Measurements from ENCODE around the gene CDC42EP4.
A peak's percentile ranks its signal among the peaks of the same experiment; 100 is the strongest.
"Not testable (repeated sequence)": the region's sequence is repeated elsewhere in the genome, so short reads cannot be mapped to it uniquely, and the experiment has no call there.

CDC42EP4 gene

DNA sequence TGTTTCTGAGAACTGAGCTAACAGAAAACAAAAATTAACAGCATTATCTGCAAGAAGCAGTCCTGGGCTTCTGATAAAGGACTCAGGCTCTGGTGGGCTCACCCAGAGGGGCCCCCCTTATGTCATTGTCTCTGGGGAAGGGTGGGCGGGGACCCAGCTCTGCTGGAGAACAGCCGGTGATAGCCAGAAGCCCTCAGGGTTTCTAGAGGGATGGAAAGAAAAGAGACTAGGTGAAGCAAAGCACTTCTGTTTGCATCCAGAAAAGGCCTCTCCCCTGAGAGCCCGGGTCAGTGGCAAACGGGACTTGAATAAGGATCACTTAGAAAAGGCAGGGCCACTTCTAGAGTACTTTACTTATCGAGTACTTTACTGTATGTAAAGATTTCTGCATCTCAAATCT lies 7.0 kb upstream of the CDC42EP4 start:
- no peak for ATAC-seq

DNA sequence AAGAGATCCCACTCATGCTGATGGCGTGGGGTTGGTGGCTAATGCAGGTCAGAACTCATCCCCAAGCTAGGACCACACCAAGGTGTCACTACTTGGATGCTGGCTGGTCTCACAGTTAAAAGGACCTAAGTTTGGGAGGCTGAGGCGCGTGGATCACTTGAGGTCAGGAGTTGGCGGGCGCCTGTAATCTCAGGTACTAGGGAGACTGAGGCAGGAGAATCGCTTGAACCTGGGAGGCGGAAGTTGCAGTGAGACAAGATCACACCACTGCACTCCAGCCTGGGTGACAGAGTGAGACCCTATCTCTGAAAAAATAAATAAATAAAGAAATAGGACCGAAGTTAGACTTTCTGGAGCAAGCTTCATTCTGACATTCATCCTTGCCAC lies 6.6 kb upstream of the CDC42EP4 start:
- no peak for ATAC-seq

DNA sequence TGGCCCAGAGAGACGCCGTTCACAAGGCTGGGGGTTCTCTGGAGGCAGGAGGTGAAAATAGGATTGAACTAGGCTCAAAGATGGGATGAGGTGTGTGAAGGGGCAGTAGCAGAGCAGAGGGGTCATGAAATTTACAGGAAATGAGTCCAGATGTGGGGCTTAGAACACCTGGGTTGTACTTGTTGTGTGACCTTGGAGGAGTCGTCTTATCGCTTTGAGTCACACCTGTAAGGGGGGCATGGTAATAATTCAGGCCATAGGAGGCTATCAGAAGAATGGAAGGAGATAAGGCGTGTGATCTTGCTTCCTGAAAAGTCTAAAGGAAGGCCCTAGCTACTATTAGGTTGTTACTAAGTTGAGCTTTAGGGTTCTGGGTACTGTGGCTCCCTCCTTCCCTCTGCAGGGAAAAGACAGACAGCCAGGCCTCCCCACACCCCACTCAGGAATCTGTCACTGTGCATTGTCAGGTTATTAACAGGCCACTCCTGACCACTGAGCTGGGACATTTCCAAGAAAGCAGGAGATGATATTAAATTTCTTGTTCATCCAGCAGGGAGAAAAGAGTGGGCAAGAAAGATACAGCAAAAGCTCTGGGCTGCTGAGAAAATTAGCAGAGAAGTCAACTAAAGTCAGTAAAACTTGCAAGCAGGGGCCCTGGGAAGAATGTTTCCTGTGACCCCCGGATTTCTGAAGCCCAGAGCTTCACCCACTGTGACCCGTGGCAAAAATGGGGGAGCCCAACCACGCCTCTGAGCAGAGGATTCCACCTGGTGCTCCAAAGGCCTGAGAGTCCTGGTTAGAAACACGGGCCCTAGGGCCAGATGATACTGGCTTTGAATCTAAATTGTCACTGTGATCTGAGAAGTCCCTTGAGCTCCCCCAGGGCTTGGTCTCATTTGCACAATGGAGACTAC lies 6.0 kb upstream of the CDC42EP4 start:
- ATAC-seq, result no peak

DNA sequence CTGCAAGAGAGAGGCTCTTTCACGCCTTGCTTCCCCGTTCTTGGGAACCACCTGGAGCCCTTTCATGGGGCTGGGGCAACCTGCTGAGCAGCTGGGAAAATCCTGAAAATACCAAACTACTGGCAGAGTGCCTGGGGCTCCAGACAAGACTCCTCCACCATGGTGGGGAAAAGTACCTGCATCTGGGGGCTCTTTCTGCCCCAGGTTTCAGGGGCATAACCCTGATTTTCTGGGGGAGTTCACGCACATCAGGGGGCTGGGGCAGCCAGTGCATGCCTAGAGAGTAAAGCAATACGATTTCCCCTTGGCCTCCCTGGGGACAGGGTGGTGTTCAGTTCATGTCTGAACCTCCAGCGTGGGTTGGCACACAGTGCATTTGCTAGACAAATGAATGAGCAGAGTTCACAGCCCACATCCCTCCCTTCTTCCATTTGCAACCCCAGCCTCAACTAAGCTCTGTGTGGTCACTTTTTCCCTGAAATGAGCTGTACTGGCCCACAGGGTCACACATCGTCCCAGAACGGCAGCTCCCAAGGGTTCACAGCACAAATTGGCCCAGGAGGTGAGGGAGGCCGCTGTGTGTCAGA lies 5.2 kb upstream of the CDC42EP4 start:
- peak in 1 of 2 donors; percentile 44 for ATAC-seq

DNA sequence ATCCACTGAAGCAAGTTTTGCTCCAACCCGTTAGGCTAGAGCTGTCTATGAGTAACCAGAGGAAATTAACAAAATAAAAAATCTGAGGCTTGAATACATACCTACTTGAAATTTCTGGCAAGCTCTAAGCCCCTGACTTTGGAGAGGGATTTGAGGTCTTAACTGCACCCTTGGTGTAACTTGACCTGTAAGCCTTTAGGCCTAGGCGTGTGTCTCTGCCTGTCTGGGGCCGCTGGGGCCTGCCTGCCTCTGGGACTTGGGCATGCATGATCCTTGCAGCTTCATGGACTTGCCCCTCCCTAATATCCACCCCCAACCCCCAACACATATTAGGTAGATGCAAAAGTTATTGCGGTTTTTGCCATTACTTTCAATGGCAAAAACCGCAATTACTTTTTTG lies 3.7 kb upstream of the CDC42EP4 start:
- ATAC-seq, result no peak

DNA sequence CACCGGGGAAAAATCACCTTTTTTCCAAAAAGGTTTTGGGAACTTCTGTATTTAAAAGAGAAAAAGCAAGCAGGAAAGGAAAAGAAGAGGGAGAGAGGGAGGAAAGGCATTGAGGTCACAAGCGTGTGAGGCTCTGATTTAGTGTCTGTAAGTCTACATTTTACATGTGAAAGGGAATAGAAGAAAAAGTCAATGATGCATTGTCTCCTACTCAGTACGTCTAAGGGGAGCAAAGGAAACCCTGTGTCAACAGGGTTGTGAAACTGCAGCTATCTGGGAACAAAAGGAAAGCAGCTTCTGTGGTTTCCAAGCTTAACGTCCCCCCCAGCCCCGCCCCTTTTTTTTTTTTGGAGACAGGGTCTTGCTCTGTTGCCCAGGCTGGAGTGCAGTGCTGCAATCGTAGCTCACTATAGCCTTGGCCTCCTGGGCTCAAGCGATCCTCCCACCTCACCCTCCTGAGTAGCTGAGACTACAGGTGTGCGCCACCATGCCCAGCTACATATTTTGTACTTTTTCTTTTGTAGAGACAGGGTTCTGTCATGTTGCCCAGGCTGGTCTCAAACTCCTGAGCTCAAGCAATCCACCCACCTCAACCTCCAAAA lies 1.8 kb upstream of the CDC42EP4 start:
- no peak for ATAC-seq

DNA sequence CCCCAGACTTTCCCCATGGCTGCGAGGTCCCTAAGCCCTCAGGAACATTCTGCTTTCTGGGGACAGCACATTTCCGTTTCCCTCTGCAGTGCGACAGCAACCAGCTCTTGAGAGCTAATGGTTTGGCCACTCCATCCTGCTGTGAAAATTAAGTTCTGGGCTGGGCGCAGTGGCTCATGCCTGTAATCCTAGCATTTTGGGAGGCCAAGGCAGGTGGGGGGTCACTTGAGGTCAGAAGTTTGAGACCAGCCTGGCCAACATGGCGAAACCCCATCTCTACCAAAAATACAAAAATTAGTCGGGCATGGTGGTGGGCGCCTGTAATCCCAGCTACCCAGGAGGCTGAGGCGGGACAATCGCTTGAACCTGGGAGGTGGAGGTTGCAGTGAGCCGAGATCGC lies 1.1 kb upstream of the CDC42EP4 start:
- ATAC-seq, result not testable (repeated sequence)

DNA sequence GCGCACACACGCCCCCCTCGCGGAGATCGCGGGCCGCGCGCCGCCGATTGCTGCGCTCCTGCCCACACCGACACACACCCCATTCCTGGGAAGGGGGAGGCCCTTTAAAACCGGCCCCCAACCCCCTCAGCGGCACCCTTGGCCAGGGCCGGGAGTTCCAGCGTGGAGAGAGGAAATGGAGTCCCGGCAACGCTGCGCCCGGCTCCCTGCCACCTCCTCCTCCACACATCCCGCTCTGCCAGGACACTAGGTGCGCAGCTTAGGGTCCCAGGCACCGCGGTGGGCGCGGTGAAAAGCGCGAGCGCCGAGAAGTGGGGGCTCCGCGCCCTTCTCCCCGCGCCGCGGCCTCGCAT lies 397 bp downstream of the CDC42EP4 start:
- no peak for ATAC-seq

DNA sequence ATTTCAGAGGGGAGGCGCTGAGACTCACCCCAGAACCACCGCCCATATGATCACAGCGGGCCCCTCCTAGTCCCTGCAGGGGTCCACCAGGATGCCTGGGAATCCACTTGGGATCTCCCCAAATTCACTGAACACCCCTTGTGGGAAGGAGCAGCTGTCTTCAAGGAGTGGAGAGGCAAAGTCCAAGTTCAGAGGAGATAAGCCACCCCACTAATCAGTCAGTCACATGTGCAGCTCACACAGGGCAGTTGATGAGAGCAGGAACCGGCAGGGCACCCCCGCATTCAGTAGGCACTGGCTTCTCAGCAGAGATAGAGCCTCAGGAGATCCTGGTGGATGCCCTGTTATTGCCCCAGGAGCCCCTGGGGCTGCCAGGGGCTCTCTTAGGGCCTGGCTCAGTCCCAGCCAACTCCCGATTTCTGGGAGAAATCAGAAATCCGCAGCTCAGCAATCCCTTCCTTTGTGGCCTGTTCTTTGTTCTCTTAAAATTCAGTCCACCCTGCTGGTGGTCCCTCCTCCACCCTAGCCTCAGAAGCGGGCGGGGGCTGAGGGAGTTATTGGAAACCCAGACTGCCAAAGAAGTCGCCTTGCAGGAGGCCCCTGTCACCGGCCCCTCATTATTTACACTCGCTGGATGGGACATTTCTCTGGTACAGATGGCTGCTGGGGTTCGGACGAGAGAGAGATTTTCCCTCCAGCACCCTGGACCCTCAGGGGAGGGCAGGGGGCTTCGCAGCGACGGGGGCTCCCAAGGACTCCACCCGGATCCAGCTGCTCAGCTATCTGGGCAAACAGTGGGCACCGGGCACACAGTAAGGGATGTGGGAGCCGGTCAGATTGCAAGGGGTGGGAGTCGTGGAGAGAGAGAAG lies 1.8 kb downstream of the CDC42EP4 start:
- ATAC-seq, result no peak

DNA sequence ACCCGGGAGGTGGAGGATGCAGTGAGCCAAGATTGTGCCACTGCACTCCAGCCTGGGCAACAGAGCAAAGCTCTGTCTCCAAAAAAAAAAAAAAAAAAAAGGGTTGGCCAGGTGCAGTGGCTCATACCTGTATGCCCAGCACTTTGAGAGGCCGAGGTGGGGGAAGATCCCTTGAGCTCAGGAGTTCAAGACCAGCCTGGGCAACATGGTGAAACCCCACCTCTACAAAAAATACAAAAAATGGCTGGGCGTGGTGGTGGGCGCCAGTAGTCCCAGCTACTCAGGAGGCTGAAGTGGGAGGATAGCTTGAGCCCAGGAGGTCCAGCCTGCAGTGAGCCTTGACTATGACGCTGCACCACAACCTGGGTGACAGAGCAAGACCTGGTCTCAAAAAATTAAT lies 2.8 kb downstream of the CDC42EP4 start:
- ATAC-seq, result not testable (repeated sequence)

DNA sequence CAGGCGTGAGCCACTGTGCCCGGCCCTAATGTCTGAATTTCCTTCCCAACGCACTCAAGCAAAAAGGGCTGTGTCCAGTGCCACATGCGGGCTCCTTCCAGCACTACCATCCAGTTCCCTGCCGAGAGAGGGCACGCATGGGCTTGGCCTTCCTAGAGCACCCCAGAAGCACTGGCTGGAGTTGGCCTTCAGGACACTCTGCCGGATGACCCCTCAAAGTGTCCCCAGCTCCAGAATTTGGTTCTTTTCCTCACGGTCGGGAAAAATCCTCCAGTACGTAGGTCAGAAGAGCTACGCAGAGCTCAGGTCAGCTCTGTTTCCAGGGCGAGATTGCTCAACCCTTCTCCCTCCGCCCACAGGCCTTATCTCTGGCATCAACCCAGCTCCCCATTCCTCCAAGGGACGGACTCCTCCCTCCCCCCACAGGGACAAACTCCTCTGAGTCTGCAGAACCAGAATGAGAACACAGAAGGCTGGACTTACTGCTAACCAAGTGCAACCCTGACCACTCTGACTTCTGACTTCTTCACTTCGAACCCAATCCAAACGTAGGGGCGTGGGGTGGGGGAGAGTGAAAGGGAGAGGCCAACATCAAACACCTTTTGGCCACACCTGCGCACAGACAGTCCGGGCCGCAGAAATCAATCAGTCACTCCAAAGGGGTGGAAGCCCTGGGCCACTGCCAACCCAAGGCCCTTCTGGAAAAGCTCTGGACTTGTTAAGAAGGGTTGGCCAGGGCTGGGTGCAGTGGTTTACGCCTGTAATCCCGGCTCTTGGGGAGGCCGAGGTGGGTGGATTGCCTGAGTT lies 3.6 kb downstream of the CDC42EP4 start:
- ATAC-seq, result no peak

DNA sequence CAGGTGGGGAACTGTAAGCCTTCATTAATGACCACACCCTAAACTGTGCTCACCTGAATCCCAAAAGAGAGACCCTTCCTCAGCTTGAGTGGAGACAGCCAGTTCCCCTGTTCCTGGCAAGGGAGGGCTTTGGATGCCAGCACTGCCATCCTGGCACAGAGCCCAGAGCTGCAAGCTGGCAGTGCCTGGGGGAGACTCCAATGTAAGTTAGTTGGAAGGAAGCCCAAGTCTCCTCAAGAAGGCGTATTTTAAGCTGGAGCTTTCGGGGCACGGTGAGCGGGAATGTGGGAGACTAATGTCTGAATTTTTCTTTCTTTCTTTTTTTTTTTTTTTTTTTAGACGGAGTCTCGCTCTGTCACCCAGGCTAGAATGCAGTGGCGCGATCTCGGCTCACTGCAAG lies 4.7 kb downstream of the CDC42EP4 start:
- ATAC-seq, result no peak

DNA sequence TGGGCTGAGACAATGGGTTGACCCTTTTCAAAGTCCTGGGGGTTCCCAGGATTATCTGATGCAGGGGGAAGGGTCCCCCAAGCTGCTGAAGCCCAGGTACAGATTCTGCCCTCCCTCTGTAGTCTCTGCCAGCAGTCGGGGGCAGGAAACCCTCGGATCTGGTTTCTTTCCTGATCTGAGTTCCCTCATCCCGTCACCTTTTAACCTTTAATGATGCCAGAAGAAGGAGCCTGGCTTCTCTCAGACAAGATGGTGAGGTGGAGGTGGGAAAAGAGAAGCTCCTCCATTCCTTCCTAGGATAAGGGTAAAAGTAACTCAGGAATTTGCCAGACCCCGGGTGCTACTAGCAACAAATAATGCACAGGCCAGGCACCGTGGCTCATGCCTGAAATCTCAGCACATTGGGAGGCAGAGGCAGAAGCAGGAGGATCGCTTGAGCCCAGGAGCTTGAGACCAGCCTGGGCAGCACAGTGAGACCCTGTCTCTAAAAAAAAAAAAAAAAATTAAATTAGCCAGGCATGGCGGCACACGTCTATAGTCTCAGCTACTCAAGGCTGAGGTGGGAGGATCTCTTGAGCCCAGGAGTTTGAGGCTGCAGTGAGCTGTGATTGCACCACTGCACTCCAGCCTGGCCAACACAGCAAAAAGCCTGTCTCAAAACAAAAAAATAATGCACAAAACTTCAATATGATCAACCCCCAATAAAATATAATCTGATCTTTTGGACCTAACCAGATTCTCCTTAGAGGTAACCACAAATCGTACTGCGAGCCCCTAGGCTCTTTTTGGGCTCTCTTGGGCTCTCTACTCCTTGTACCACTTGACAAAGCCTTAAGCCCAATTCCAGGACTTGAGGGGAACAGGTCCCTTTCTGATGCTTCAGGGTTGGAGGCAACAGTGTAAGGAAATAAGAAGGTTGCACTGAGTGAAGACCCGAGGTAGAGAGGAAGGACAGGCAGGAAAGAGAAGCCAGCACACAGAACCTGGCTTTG lies 5.7 kb downstream of the CDC42EP4 start:
- ATAC-seq, result no peak

DNA sequence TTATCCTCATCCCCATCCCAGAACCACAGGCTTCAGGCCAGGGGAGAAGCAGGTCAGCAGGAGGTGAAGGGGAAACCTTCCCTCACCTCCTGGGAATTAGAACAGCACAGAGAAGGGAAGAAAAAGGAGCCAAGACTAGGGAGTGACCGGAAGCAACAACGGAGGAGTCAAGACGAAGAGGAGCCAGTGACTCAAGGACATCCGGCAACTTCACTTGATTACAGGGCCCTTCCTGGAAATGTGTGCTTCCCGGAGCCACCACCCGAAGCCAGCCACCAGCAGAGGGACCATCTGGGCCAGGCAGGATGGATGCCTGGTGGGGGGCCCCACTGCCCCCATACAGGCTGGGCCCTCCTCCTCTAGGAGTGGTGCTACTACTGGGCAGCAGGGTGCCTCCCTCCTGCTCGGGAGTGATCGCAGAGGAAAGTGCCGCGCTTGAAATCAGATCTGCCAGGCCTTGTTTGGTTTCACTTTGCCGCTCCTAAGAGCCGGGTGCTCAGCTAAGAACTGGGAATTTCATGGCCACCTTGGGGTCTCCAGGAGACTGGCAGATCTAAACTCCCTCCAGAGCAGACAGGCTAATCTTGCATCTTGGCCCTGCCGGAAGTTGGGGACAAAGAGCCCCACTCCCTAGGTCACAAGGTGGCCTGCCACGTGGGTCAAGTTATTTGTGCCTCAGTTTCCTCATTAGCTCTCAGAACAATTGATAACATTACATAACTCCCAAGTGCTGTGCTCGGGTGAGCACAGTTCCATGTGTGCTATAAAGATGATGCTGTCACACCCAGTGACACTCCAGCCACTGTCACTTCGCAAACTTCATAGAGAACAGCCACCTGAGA lies 6.6 kb downstream of the CDC42EP4 start:
- ATAC-seq, result no peak

DNA sequence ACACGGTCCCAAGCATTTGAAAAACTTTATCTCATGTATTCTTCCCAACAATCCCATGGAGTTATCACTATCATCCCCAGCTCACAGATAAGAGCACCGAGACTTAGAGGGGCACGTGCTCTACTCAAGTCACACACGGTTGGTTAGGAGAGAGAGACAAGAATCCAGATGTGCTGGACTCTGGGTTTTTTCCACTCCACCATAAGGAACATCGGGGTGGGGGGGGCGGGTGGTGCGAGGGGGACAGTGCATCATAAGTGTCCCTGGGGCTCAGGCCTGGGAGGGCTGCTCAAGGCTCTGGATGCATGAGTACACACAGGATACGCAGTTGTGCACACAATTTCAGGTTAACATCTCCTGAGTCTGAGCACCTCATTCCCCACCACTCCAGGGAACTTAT lies 7.4 kb downstream of the CDC42EP4 start:
- no peak for ATAC-seq

DNA sequence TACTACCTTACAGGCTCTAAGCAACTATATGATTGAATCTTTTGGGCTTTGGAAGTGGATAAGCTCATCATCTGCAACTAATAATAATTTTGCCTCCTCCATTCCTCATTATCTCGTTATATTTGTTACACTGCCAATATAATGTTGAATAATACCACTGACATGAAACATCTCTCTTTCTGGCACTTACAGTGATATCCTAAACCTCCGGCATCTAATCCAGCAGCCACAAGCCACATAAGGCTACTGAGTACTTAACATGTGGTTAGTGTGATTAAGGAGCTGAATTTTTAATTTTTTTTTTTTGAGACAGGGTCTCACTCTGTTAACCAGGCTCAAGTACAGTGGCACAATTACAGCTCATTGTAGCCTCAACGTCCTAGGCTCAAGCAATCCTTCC lies 9.6 kb downstream of the CDC42EP4 start:
- no peak for ATAC-seq

DNA sequence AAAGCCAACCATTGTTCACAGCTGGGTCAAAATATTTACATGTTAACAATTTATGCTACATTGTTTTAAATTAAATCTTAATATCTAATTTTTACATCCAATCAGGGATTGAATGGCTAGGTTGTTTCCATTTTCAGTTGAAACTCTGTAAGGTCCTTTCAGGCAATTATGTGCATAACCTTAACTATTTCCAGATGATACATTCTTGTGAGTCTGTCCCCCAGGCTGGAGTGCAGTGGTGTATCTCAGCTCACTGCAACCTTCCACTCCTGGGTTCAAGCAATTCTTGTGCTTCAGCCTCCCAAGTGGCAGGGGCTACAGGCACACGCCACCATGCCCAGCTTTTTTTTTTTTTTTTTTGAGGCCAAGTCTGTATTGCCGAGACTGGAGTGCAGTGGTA lies 10.4 kb downstream of the CDC42EP4 start:
- no peak for ATAC-seq

DNA sequence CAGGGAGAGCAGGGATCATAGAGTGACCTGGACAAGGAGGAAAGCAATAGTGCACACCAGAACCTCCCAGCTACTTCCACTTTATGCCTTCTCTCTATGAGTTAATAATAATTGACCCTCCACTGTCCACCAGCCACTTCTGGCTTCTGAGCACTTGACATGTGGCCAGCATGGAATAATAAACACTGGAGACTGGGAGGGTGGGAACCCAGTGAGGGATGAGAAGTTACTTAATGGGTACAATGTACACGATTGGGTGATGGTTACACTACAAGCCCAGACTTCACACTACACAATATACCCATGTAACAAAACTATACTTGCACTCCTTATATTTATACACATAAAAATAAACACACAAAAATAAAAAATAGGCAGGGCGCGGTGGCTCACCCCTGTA lies 11.4 kb downstream of the CDC42EP4 start:
- no peak for ATAC-seq

DNA sequence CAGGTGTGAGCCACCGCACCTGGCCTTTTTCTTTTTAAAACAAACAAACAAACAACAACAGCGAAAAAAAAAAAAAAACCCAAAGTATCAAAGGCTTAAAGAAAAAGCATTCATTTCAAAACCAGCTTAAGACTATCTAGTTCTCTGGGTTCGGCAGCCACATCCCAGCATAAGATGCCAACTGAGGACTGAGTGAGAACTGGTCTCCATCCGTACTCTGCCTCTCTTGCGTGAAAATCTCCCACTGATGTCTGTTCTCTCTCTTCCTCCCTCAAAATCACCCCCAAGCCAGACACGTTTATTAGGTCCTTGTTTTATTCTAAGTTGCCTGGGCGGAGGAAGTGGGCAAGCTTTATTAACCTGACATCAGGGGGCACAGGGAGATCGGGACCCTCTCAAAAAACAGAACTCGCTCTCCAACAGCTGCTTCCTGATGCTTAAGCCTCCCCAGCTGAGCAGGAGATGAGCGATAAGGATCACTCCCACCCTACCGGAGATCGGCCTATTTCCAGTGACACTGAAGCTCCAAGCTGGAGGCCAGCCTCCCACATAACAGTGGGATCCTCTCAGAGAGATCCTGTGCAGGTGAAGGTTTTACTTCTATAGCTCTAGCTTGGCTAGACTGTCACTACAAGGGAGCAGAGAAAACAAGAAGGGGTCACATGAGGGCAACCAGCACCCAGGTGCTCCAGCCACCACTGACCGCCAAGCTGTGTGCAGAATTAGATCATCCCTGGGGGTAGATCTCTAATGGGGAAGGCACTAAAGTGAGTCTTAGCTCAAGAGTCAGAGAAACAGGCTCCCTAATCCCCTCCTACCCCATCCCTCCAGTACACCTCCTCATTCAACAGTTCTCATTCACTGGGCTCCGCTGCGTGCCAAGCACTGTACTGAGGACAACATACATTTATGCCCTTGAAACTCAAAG lies 13.6 kb downstream of the CDC42EP4 start:
- no peak for ATAC-seq

Data from activated CD4-positive, CD25-positive, alpha-beta regulatory T cell treated with anti-CD3 and anti-CD28 coated beads, Interleukin-2, amount 50 U/mL, for 24 hours (primary cell).